Immature natural killer cell (primary cell): ENCODE measurements around the gene SULF2. TPM values are rescaled to one million over a fixed set of nuclear protein-coding genes. Genes with fewer than 3 reads are reported as not detected.
A peak's percentile ranks its signal among the peaks of the same experiment; 100 is the strongest.

ENCODE experiments used
- DNase-seq, 3 donors: peaks; one replicate each; pipeline ENCODE4 v3.0.0; 2022; ENCODE audit warnings: mixed read lengths in 1 of 3
- H3K27ac Mint-ChIP-seq, 6 donors: one replicate each; pipeline ENCODE4 v1.8.0; 2020; ENCODE audit warnings: mixed read lengths in 6 of 6, mild to moderate bottlenecking in 5 of 6, inconsistent platforms in 4 of 6, moderate library complexity in 3 of 6
- H3K27me3 Mint-ChIP-seq, 3 donors: one replicate each; pipeline ENCODE4 v1.8.0; 2020 to 2021; ENCODE audit warnings: low read depth in 3 of 3, mild to moderate bottlenecking in 3 of 3, mixed read lengths in 3 of 3, moderate library complexity in 3 of 3, inconsistent platforms in 1 of 3
- H3K36me3 Mint-ChIP-seq, 3 donors: one replicate each; pipeline ENCODE4 v1.8.0; 2020; ENCODE audit warnings: mixed read lengths in 3 of 3, inconsistent platforms in 2 of 3, mild to moderate bottlenecking in 2 of 3
- H3K4me1 Mint-ChIP-seq, 2 donors: one replicate each; pipeline ENCODE4 v1.8.0; 2020; ENCODE audit warnings: inconsistent platforms in 2 of 2, mild to moderate bottlenecking in 2 of 2, mixed read lengths in 2 of 2, moderate library complexity in 1 of 2
- H3K4me3 Mint-ChIP-seq, 5 donors: one replicate each; pipeline ENCODE4 v1.8.0; 2020; ENCODE audit warnings: mild to moderate bottlenecking in 5 of 5, mixed read lengths in 5 of 5, inconsistent platforms in 3 of 5, moderate library complexity in 3 of 5
- H3K9me3 Mint-ChIP-seq, 6 donors: one replicate each; pipeline ENCODE4 v1.8.0; 2020; ENCODE audit warnings: mild to moderate bottlenecking in 6 of 6, mixed read lengths in 6 of 6, inconsistent platforms in 4 of 6, moderate library complexity in 3 of 6
- polyA plus RNA-seq, 3 donors: library from polyadenylated mRNA; unstranded; fragments of 300-500 nt; fragmentation: Illumina TruSeq; gene quantifications; one replicate each; pipeline ENCODE4 v1.2.3, GENCODE V29; 2021

The SULF2 gene
- polyA plus RNA-seq, 3 donors from 2014 or later: 1.3 to 3.7 (median 3.0) TPM

DNA sequence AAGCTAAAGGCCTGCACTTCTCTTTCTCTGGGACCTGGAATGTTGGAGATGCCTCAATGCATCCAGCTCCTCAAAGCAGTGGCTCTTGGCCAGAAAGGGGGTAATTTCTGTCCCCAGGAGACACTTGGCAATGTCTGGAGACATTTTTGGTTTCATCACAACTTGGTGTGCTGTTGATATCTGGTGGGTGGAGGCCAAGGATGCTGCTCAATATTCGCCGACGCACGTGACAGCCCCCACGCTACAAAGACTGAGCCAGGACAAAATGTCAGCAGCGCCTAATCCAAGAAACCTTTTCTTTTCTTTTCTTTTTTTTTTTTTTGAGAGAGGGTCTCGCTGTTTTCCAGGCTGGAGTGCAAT lies 79.8 kb downstream of the SULF2 start:
- Mint-ChIP-seq H3K36me3 (no peaks in the 10 kb centered on the region), H3K4me1 (no peaks in the 10 kb centered on the region), H3K9me3 (no peaks in the 10 kb centered on the region), H3K27me3 (peaks cover 2 to 7% (median 2%) of the 10 kb centered on the region in 3 donors), H3K4me3 (no peak overlapping the region), H3K27ac (no peak overlapping the region)
- DNase-seq: no peak

DNA sequence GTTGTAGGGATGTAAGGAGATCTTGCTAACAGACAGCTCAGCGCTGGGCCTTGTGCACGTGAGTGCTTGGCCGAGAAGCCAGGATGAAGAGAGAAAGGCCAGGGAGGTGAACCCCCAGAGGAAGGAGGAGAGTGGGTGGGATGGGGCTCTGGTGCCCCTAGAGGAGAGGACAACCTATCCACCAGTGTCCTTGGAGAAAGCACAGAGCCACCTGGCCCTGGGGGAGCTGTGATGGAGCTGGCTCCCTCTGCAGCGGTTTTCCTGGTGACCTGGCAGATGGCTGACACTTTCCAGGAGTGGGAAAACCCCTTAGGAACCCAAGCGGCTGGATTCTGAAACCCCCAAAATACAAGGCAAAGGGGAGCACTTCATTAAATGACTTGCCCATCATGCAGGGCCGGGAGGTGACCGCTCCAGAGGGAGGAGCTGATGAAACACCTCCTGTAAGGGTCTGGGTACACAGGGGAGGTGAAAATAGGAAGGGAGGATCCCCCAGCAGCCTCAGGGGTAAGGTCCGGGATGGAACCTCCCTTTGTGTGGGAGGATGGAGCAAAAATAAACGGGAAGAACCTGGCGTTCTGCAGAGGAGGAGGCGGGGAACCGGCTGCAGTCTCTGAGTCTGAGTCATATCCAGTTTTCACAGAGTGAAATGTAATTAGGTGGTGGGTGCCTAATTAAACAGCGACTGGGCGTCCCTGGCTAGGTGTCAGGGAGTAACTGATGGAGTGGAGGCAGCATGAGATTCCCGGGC lies 80.4 kb downstream of the SULF2 start:
- no peaks in the 10 kb centered on the region for H3K36me3 Mint-ChIP-seq
- H3K4me3 Mint-ChIP-seq: no peak overlapping the region
- H3K9me3 Mint-ChIP-seq: no peaks in the 10 kb centered on the region
- peaks cover 2 to 7% (median 2%) of the 10 kb centered on the region in 3 donors for H3K27me3 Mint-ChIP-seq
- no peak overlapping the region for H3K27ac Mint-ChIP-seq
- DNase-seq: no peak
- no peaks in the 10 kb centered on the region for H3K4me1 Mint-ChIP-seq

DNA sequence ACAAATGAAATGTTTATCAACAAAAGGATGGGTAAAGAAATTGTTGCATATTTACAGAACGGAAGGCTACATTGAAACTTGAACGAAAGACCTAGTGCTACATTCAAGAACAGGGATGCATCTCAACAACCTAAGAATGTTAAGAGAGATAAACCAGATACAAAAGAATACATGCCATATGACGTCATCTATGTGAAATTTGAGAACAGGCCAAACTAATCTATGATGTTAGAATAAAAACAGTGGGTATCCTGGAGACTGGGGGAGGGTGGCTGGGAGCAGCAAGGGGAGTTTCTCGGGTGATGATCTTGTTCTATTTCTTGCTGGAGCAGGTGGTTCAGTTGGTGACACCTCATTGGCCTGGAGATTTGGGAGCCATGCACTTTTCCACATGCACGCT lies 81.5 kb downstream of the SULF2 start:
- Mint-ChIP-seq H3K27ac (no peak overlapping the region), H3K4me1 (no peaks in the 10 kb centered on the region), H3K27me3 (peaks cover 1 to 3% (median 2%) of the 10 kb centered on the region in 3 donors), H3K36me3 (no peaks in the 10 kb centered on the region), H3K9me3 (no peaks in the 10 kb centered on the region), H3K4me3 (no peak overlapping the region)
- no peak for DNase-seq

DNA sequence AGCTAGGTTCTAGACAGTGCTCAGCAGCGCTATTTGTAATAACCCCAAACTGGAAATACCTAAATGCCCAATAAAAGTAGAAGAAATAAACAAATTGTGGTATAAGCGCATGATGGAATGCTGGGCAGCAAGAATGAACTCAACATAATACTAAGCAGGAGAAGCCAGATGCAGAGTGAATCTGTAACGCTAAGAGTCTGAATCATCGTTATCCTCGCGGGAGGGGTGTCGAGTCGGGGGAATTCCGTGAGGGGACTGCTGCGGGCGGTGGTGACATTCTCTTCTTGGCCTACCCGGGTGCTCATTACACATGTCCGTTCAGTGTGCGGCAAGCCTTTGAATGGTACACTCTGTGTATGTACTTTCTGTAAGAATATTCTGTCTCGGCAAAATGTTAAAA lies 83.7 kb downstream of the SULF2 start:
- H3K9me3 Mint-ChIP-seq: no peaks in the 10 kb centered on the region
- no peaks in the 10 kb centered on the region for H3K4me1 Mint-ChIP-seq
- H3K27me3 Mint-ChIP-seq: peaks cover 1 to 3% (median 2%) of the 10 kb centered on the region in 3 donors
- no peaks in the 10 kb centered on the region for H3K36me3 Mint-ChIP-seq
- no peak overlapping the region for H3K4me3 Mint-ChIP-seq
- H3K27ac Mint-ChIP-seq: no peak overlapping the region
- DNase-seq: no peak

- H3K27ac Mint-ChIP-seq: no peak overlapping the region
- H3K9me3 Mint-ChIP-seq: no peaks in the 10 kb centered on the region
- peaks cover 2 to 4% (median 3%) of the 10 kb centered on the region in 3 donors for H3K27me3 Mint-ChIP-seq
- H3K4me1 Mint-ChIP-seq: no peaks in the 10 kb centered on the region
- DNase-seq: no peak
- H3K4me3 Mint-ChIP-seq: no peak overlapping the region
- H3K36me3 Mint-ChIP-seq: no peaks in the 10 kb centered on the region
Observed at GRCh38 chr20:47700327-47700726, 85.0 kb downstream of the SULF2 start.

GRCh38 chr20:47699818-47700217 lies 85.5 kb downstream of the SULF2 start:
- Mint-ChIP-seq H3K4me3 (no peak overlapping the region), H3K27ac (no peak overlapping the region), H3K36me3 (no peaks in the 10 kb centered on the region), H3K9me3 (no peaks in the 10 kb centered on the region), H3K4me1 (no peaks in the 10 kb centered on the region), H3K27me3 (peaks cover under 1 to 4% (median 2%) of the 10 kb centered on the region in 3 donors)
- no peak for DNase-seq

DNA sequence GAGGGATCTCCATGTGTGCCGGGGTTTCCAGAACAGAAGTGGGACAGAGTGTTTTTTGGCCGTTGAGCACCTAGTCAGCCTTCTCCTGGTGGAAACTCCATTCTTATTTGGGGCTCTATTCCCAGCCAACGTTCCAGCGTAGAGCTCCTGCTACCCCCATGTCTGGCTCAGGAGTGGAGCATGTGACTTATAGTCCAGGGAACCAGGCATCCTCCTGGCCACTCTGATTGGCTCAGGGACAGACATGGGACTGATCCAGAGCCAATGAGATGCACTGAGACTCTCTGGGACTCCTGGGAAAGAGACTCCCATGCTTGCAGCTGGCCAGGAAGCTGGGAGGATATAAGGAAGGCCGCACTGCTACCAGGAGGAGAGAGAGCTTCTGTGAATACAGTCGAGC lies 87.1 kb downstream of the SULF2 start:
- peaks cover 0 to 4% (median 2%) of the 10 kb centered on the region in 3 donors for H3K27me3 Mint-ChIP-seq

GRCh38 chr20:47696856-47697255 lies 88.4 kb downstream of the SULF2 start:
- Mint-ChIP-seq H3K27ac (no peak overlapping the region), H3K9me3 (peaks cover 0 to 2% (median 0%) of the 10 kb centered on the region in 6 donors), H3K36me3 (no peaks in the 10 kb centered on the region), H3K27me3 (peaks cover 0 to 4% (median 0%) of the 10 kb centered on the region in 3 donors), H3K4me1 (no peaks in the 10 kb centered on the region), H3K4me3 (no peak overlapping the region)
- no peak for DNase-seq

More for the DNA sequence above, 87.1 kb downstream of the SULF2 start:
- H3K9me3 Mint-ChIP-seq: peaks cover 0 to 2% (median 0%) of the 10 kb centered on the region in 6 donors
- no peaks in the 10 kb centered on the region for H3K4me1 Mint-ChIP-seq
- DNase-seq: no peak
- no peak overlapping the region for H3K4me3 Mint-ChIP-seq
- H3K27ac Mint-ChIP-seq: no peak overlapping the region
- no peaks in the 10 kb centered on the region for H3K36me3 Mint-ChIP-seq

- peaks cover 0 to 6% (median 2%) of the 10 kb centered on the region in 6 donors for H3K9me3 Mint-ChIP-seq
- DNase-seq: no peak
- H3K4me1 Mint-ChIP-seq: no peaks in the 10 kb centered on the region
- H3K27me3 Mint-ChIP-seq: peaks cover 0 to 3% (median 3%) of the 10 kb centered on the region in 3 donors
- H3K4me3 Mint-ChIP-seq: peak overlapping the region in 1 of 5 donors; percentile 16
- no peak overlapping the region for H3K27ac Mint-ChIP-seq
- H3K36me3 Mint-ChIP-seq: no peaks in the 10 kb centered on the region
Observed at GRCh38 chr20:47694021-47694818, 91.1 kb downstream of the SULF2 start.

GRCh38 chr20:47691625-47692024 lies 93.7 kb downstream of the SULF2 start:
- Mint-ChIP-seq H3K4me1 (no peaks in the 10 kb centered on the region), H3K27me3 (peaks cover 2 to 10% (median 3%) of the 10 kb centered on the region in 3 donors), H3K4me3 (no peak overlapping the region), H3K27ac (no peak overlapping the region), H3K36me3 (no peaks in the 10 kb centered on the region), H3K9me3 (peaks cover 0 to 6% (median 2%) of the 10 kb centered on the region in 6 donors)
- no peak for DNase-seq

DNA sequence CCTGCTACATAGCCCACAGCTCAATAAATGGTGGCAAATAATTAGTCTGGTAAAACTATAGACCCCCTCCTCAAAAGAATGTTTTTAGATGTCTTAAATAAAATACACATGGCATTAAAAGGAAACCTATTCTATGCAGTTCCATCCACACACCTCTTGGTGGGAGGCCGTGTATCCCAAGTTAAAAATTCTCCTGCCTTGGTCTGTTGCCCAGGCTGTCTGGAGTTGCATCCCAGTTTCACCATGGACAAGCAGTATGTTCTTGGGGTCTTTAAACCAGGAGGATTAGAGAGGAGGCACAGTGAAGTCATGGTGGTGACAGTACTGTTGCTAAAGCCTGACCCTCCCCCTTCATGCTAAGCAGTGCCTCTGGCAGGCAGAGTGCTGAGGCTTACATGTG lies 95.5 kb downstream of the SULF2 start:
- no peaks in the 10 kb centered on the region for H3K36me3 Mint-ChIP-seq
- no peak for DNase-seq
- peaks cover 0 to 14% (median 2%) of the 10 kb centered on the region in 3 donors for H3K27me3 Mint-ChIP-seq
- H3K4me3 Mint-ChIP-seq: no peak overlapping the region
- H3K9me3 Mint-ChIP-seq: peaks cover 0 to 6% (median 2%) of the 10 kb centered on the region in 6 donors
- H3K27ac Mint-ChIP-seq: no peak overlapping the region
- no peaks in the 10 kb centered on the region for H3K4me1 Mint-ChIP-seq

- H3K27ac Mint-ChIP-seq: no peak overlapping the region
- peaks cover 0 to 6% (median under 1%) of the 10 kb centered on the region in 6 donors for H3K9me3 Mint-ChIP-seq
- H3K27me3 Mint-ChIP-seq: peaks cover 0 to 14% (median 2%) of the 10 kb centered on the region in 3 donors
- H3K4me1 Mint-ChIP-seq: no peaks in the 10 kb centered on the region
- no peak for DNase-seq
- no peaks in the 10 kb centered on the region for H3K36me3 Mint-ChIP-seq
- no peak overlapping the region for H3K4me3 Mint-ChIP-seq
Observed at GRCh38 chr20:47688385-47689381, 96.6 kb downstream of the SULF2 start.
